NB4 (cell line): ENCODE measurements around the gene C2orf80.
"Not testable (repeated sequence)": the region's sequence is repeated elsewhere in the genome, so short reads cannot be mapped to it uniquely, and the experiment has no call there.

ENCODE experiments used
- DNase-seq: peaks from one replicate; pipeline ENCODE4 v3.0.0; 2010; ENCODE audit warnings: low read depth
- H3K4me3 ChIP-seq: one replicate; pipeline ENCODE4 v1.5.1; 2011; ENCODE audit warnings: mild to moderate bottlenecking, low read depth, low read length, moderate library complexity
- MYC ChIP-seq: IDR thresholded peaks from 2 replicates; pipeline ENCODE4 v1.6.1; 2011; ENCODE audit warnings: low read depth, low read length
- POLR2A ChIP-seq: IDR thresholded peaks from 2 replicates; pipeline ENCODE4 v1.6.1; 2011; ENCODE audit warnings: mild to moderate bottlenecking; ENCODE audit not compliant: insufficient read length; ENCODE audit errors: extremely low read depth
- TF ChIP-seq, protein P1 (sequence below): IDR thresholded peaks from one replicate; pipeline ENCODE4 v1.5.1; 2012; ENCODE audit warnings: low read depth, low read length
- TF ChIP-seq, protein P2 (sequence below): IDR thresholded peaks from 2 replicates; pipeline ENCODE4 v1.6.1; 2011; ENCODE audit warnings: low read depth, low read length

C2orf80 gene

DNA sequence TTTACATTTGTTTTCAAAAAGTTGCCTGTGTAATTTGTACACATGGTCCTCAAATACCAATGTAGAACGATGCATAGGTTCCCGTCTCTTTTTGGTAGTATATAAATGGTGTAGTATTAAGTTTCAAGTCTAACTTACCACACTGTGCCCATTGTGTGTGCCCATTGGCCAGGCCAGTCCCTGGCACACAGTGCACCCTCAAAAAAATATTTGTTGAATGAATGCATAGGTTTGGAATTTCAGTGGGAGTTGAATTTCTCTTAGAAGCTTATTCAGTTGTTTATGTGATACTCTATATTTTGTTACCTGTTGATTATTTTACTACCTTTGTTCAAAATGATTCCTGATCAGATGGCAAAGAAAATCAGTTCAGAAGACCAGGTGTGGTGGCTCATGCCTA lies 35.0 kb upstream of the C2orf80 start:
- TF ChIP-seq, protein P1, sequence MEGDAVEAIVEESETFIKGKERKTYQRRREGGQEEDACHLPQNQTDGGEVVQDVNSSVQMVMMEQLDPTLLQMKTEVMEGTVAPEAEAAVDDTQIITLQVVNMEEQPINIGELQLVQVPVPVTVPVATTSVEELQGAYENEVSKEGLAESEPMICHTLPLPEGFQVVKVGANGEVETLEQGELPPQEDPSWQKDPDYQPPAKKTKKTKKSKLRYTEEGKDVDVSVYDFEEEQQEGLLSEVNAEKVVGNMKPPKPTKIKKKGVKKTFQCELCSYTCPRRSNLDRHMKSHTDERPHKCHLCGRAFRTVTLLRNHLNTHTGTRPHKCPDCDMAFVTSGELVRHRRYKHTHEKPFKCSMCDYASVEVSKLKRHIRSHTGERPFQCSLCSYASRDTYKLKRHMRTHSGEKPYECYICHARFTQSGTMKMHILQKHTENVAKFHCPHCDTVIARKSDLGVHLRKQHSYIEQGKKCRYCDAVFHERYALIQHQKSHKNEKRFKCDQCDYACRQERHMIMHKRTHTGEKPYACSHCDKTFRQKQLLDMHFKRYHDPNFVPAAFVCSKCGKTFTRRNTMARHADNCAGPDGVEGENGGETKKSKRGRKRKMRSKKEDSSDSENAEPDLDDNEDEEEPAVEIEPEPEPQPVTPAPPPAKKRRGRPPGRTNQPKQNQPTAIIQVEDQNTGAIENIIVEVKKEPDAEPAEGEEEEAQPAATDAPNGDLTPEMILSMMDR: no peak
- TF ChIP-seq MYC: no peak
- TF ChIP-seq, protein P2, sequence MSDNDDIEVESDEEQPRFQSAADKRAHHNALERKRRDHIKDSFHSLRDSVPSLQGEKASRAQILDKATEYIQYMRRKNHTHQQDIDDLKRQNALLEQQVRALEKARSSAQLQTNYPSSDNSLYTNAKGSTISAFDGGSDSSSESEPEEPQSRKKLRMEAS: no peak
- TF ChIP-seq POLR2A: no peak
- H3K4me3 ChIP-seq: no peak overlapping the region
- DNase-seq: no peak

DNA sequence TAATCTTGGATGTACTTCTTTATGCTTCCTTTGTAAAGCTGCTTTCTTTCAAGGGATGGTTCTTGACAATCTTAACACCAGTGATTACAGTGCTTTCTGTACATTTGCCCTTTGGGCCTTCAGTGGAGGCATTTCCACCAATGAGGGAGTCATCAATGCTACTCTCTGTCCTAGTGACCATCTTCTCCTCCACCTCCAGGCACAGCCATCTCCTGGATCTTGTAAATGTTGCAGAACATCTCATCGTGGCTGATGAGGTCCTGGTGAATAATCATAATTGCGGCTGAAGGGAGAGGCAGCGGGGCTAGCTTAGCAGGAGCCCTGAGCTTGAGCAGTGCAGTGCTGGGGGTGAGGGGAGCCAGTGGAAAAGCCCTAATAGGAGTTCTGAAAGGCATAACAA lies 32.5 kb upstream of the C2orf80 start:
- TF ChIP-seq MYC (no peak), POLR2A (no peak)
- TF ChIP-seq, protein P1: no peak
- TF ChIP-seq, protein P2: no peak
- peak; percentile 29 for DNase-seq
- H3K4me3 ChIP-seq: no peak overlapping the region

DNA sequence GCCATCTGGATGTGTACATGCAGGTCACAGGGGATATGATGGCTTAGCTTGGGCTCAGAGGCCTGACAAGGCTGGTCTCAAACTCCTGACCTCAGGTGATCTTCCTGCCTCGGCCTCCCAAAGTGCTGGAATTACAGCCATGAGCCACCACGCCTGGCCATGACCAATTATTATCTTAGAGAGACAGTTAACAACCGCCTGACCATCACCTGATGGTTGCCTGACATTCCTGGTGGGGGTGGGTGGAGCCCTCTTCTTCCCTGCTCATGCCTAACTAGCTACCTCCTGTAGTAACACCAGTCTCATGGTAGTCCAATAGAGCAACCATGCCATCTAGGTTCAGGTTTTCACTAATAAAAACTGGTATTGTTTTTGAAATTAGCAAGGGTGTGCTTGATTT lies 32.0 kb upstream of the C2orf80 start:
- not testable (repeated sequence) for DNase-seq, H3K4me3 ChIP-seq

DNA sequence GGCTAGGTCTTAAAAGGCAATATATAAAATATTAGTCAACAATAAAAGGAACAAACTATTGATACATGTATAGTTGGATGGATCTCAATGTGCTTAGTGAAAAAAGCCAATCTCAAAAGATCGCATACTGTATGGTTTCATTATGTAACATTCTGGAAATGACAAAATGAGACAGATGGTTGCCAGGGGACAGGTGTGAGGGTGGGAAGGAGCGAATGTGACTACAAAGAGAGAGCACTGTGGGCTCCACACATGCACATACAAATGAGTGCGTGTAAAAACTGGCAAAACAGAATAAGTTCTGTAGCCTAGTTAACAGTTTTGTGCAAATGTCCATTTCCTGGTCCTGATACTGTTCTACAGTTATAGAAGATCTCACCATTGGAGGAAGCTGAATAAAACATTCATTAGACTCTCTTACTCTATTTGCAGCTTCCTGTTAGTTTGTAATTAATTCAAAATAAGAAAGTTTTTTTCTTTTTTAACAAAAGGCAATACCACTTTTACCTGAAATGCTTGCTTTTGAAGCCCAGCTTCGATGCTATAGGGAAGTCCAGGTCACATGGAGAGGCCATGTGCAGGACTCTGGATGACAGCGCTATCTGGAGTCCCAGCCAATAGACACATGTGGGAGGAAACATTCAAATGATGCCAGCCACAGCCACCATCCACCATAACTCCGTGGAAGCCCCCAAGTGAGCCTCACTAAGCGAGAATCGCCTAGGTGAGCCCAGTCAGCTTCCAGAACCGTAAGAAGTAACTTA lies 21.0 kb upstream of the C2orf80 start:
- TF ChIP-seq, protein P2: no peak
- TF ChIP-seq, protein P1: no peak
- no peak for DNase-seq
- H3K4me3 ChIP-seq: no peak overlapping the region

DNA sequence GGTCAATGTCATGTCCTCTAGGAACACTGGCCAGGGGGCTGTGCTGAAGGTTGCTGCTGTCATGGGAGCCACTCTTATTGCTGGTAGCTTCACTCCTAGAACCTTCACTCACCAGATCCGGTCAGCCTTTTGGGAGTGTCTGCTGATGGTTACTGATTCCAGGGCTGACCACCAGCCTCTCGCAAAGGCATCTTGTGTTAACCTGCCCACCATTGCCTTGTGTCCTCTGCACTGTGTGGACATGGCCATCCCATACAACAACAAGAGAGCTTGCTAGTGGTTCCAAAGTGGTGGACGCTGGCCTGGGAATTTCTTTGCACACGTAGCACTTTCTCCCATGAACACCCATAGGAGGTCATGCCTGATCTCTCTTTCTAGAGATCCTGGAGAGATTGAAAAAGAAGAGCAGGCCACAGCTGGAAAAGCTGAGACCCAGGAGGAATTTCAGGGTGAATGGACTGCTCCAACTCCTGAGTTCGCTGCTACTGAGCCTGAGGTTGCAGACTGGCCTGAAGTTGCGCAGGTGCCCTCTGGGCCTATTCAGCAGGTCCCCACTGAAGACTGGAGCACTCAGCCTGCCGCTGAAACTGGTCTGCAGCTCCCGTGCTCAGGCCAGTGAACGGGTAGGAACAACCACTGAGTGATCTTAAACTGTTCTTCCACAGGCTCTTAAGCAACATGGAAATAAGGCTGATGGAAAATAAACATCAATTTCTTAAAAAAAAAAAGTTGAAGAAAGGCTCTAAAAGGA lies 18.7 kb upstream of the C2orf80 start:
- H3K4me3 ChIP-seq: no peak overlapping the region
- TF ChIP-seq MYC (no peak), POLR2A (no peak)
- TF ChIP-seq, protein P2: no peak
- TF ChIP-seq, protein P1: no peak
- no peak for DNase-seq

DNA sequence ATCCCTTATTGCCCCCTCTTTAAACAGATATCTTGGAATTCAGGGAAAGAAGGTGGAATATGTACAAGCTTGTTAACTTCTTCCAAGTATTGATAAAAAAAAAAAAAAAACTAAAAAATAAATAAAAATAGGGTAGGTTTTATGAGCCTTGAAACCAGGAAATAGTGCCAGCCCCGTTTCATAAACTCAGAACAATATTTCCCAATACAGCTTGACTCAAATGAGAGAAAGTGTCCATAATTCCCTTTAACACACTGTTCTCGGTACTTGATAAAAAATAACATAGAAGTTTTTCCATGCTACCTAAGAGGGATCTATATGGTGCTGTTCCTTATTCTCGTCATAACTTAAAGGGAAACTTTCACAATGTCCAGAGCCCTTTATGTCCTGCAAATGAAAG lies 17.9 kb upstream of the C2orf80 start:
- no peak for DNase-seq
- no peak overlapping the region for H3K4me3 ChIP-seq
- TF ChIP-seq MYC: no peak
- TF ChIP-seq, protein P2: no peak
- TF ChIP-seq, protein P1: no peak
- TF ChIP-seq POLR2A: no peak
